GM18505 (cell line): Measurements from ENCODE around the gene NOS1AP.
"Not testable (repeated sequence)": the region's sequence is repeated elsewhere in the genome, so short reads cannot be mapped to it uniquely, and the experiment has no call there.

Source experiments
- ATAC-seq: cut with Tn5 transposase; IDR thresholded peaks from one replicate; pipeline ENCODE4 v1.9.1; 2021; ENCODE audit not compliant: unreplicated experiment
- POLR2A ChIP-seq: IDR thresholded peaks from 4 replicates; pipeline ENCODE4 v1.6.1; 2011; ENCODE audit warnings: borderline replicate concordance; ENCODE audit not compliant: insufficient read depth, insufficient read length; ENCODE audit errors: extremely low read depth

NOS1AP gene

GRCh38 chr1:162197615-162198421 lies 128.3 kb downstream of the NOS1AP start:
- TF ChIP-seq POLR2A: no peak
- ATAC-seq: no peak

GRCh38 chr1:162200096-162200847 lies 130.8 kb downstream of the NOS1AP start:
- TF ChIP-seq POLR2A: no peak
- ATAC-seq: no peak

GRCh38 chr1:162201062-162201461 lies 131.6 kb downstream of the NOS1AP start:
- not testable (repeated sequence) for ATAC-seq

GRCh38 chr1:162204129-162204822 lies 134.8 kb downstream of the NOS1AP start:
- no peak for TF ChIP-seq POLR2A
- ATAC-seq: no peak

GRCh38 chr1:162204823-162205155 lies 135.3 kb downstream of the NOS1AP start:
- no peak for TF ChIP-seq POLR2A
- no peak for ATAC-seq

GRCh38 chr1:162206300-162206699 lies 136.8 kb downstream of the NOS1AP start:
- no peak for TF ChIP-seq POLR2A
- no peak for ATAC-seq

- no peak for TF ChIP-seq POLR2A
- ATAC-seq: no peak
Measured at GRCh38 chr1:162206749-162207635, 137.5 kb downstream of the NOS1AP start.

- ATAC-seq: no peak
- TF ChIP-seq POLR2A: no peak
Measured at GRCh38 chr1:162207862-162208261, 138.4 kb downstream of the NOS1AP start.

- ATAC-seq: no peak
Measured at GRCh38 chr1:162210196-162210595, 140.7 kb downstream of the NOS1AP start.

GRCh38 chr1:162212713-162213112 lies 143.2 kb downstream of the NOS1AP start:
- no peak for TF ChIP-seq POLR2A
- no peak for ATAC-seq

More at GRCh38 chr1:162210196-162210595, 140.7 kb downstream of the NOS1AP start:
- TF ChIP-seq POLR2A: no peak

GRCh38 chr1:162213281-162213912 lies 143.9 kb downstream of the NOS1AP start:
- ATAC-seq: no peak
- TF ChIP-seq POLR2A: no peak

GRCh38 chr1:162214202-162214601 lies 144.7 kb downstream of the NOS1AP start:
- TF ChIP-seq POLR2A: no peak

More at GRCh38 chr1:162214202-162214601, 144.7 kb downstream of the NOS1AP start:
- ATAC-seq: no peak
